NCI-H2029 treated with DMSO at 0.1 percent for 48 hours (cell line): ENCODE data around the gene ASB2.

Experiments used
- DNase-seq: peaks from one replicate; lab custom pipeline; 2025; lab: John Stamatoyannopoulos, UW

The ASB2 gene

GRCh38 chr14:93960774-93961438 is 15.5 kb downstream of the ASB2 start:
- DNase-seq, result no peak

DNA sequence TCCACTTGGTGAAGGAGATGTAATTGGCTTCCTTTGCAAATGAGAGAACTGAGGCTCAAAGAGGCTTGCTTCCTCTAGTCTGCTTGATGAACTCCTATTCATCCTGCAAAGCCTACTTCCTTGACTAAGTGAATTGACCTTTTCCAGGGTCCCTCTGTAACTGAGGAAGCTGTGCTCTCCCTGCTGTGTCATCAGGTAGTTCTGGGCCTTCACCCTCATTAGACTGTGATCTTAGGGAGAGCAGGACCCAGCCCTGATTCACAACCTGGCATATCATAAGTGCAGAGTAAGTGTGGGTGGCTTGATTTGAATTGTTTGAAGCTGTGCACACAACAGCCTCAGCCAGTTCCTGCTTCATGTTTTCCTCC is 16.3 kb downstream of the ASB2 start:
- DNase-seq, result no peak

DNA sequence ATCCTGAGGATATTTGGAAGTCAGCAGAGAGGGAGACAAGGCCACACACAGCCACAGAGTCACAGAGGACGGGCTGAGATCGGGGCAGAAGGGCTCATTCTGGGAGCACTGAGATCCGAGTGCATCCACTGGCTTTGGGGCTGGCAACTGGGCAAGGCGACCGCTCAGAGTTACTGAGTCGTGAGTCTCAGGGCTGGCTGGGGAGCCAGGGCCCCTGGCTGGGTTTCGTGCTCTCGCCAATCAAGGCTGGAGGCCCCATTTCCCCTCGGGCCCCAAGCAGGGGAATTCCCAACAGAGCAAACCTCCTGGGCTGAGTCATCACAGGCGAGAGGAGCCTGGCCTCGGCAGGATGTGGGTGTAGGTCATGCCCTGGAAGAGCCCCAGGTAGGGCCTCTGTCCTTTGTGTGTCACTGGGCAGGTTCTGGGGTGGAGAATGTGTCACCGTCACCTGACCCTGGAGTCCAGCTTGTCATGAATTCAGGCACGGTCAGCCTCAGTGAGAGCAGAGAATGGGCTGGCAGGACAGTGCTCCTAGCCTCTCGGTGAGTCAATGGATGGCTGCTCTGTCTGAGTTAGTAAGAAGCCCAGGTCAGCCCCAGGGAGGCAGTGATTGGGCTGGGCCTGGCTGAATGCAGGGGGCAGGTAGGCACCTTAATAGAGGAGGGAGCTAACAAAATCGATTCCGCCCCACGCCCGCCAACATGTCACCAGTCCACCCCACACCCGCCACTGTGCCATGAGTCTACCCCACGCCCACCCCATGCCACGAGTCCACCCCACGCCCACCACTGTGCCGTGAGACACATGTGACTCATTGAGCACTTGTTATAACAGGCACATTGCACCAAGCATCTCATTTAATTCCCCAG is 16.9 kb downstream of the ASB2 start:
- DNase-seq, result no peak

GRCh38 chr14:93958567-93959238 is 17.7 kb downstream of the ASB2 start:
- no peak for DNase-seq

DNA sequence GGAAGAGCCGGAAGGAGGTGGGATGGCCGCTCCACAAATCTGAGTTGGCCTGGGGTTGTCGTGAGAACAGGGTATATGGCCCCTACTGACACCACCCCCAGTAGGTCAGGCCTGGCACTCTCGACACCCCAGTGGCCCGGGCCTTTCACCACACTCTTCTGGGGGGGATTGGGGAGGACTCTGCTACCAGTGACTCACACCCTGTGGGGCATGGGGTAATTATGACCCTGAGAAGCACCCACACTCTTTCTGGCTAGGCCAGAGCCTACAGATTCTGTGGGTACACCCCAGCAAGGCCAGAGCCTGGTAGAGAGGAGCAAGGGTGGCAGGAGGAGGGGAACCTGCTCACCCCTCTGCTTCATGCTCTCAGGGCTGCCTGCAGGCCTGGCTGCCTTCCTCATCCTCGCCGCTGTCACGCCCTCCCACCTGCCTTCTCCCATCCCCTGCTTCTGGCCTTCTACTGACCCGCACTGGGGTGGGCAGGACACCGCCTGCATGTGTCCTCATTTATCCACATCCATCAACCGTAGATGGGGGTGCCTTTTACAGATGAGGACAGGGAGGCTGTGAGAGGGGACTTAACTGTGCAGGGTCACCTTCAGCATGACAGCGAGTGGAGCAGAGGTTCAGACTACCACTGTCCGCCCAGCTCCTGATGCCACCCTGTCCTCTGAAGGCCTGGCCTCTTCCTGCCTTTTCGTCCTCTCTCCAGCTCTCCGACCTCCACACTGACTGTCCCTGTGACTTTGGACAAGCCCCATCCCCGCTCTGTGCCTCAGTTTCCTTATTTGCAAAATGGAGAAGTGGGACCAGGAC is 18.4 kb downstream of the ASB2 start:
- no peak for DNase-seq

GRCh38 chr14:93957333-93957710 is 19.0 kb downstream of the ASB2 start:
- no peak for DNase-seq

- no peak for DNase-seq
Measured at GRCh38 chr14:93956514-93957332, 19.6 kb downstream of the ASB2 start.

- DNase-seq, result no peak
Measured at GRCh38 chr14:93955850-93956481, 20.4 kb downstream of the ASB2 start.

DNA sequence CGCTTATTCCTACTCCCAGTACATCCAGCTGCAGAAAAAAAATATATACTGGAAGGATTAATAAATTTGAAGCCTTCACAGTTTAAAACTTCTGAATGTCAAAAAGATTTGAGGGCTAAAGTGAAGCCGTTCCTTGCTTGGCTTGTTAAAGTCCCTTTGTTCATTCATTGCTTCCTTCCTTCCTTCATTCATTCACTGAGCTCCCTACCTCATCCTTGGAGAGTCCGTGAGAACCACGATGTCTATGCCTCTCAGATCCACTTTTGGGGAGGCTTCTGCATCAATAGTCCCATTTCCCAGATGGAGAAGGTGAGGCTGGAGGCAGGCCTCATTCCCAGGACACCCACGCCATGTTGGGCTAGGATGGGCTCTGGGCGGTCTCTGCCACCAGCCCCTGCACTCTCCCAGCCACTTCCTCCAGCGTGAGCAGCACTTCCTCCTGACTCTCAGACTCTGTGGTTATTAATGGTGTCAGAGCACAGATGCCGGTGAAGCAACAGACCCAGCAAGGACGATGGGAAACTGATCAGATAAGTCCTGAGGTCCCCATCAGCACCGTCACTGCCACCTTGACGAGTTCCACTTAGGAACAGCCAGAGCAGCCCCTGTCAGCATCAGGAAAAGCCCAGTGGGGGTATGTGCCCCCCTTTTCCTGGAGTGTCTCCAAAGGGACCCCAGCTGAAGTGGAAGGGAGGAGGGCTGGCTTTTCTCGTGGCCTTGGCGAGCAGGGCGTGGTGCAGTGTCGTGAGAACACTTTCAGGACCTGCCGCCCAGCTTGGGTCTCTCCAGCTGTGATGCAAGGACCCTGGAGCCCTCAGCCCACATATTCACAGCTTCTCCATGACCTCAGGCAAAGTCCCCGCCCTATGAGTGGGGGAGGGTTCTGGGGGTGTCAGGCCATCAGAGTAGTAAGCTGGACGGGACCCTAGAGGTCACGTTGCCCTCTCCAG is 21.2 kb downstream of the ASB2 start:
- no peak for DNase-seq

DNA sequence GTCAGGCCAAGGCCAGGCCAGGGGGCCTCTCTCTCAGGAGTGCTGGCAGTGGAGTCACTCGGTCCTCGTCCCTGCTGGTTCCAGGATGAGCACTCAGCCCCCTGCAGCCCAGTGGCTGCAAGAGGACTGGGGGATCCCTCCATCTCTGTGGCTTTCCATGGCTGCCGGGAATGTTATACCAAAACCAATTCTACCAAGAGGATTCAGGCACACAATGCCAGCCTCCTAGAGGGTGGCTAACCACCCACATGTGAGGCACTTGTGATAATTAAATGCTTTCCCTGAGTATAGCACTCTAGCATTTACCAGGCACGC is 21.9 kb downstream of the ASB2 start:
- no peak for DNase-seq

GRCh38 chr14:93953739-93954515 is 22.4 kb downstream of the ASB2 start:
- no peak for DNase-seq

DNA sequence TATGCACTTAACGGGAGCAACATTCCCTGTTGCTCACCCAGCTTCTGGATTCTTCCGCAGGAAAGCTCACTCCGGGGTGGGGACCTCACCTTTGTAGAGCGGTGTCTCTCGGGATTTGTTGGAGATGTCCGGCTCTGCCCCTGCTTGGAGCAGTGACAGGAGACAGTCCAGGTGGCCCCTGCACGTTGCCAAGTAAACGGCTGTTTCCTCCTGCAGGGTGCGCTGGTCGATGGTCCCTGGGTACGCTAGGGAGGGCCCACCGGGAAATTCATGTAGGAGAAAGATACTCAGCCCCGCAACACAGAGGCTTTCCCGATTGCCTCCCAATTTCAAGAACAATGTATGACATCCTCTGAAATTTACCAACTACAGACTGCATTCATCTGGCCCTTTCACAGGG is 23.1 kb downstream of the ASB2 start:
- DNase-seq, result no peak

GRCh38 chr14:93952829-93953228 is 23.5 kb downstream of the ASB2 start:
- no peak for DNase-seq

DNA sequence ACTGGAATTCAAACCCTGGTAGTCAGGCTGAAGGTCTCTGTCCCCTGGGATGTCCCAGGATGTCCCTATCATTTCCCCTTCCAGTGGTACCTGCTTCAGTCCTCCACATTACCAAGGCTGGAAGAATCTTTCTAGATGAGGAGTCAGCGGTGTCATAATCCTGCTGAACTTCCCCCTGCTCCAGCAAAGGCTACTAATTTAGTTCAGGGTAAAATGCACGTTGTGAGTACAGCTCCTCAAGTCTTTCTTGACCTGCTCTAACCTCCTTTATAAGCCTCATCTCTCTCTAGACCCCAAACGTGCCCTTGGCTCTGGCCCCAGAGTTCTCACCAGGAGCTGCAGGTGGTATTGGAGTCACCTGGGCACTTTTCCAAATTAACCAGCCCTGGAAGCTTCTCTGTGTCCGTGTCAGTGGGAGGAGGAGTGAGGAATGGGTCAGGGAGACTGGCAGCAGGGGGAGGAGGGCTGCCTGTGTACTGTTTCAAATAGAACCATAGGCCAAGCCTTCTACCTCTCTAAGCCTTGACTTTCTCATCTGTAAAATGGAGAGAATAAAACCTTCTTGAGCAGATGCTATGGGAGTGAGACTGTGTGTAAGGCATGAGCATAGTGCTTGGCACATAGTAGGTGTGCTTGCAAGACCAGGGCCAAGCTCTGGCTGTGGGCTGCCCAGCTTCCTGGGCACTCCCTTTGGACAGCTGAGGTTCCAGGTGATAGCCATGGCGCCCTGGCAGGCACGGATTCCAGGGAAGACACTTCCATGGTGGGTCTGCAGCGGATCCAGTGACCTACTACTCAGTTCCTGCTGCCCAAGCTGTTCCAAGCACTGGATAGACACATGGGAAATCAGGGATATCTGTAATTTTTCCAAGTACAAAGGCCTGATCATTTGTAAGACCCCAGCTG is 24.5 kb downstream of the ASB2 start:
- no peak for DNase-seq

DNA sequence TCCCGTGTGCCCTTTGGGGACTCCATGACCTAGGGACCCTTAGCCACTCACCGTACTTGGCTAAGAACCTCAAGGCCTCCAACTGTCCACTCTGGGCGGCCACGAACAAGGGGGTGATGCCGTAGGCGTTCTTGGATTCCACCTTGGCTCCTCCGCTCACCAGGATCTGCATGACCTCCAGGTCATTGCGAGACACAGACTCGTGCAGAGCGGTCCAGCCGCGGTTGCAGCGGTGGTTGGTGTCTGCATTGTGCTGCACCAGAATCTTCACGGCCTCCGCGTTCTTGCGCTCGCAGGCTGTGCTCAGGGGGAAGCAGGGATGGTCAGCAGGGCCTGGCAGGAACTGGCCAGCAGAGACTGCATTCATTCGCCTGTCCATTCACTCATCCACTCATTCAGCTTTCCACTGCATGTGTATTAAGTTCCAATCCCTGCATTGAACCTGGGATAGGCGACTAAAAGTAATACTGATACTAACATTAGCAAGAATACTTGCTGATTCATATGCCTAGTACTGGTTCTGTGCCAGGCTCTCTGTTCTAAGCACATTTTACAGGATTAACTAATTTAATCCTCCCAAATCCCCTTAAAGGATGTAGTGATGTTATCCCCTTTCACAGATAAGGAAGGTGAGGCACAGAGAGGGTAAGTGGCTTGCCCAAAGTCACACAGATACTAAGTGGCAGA is 25.3 kb downstream of the ASB2 start:
- DNase-seq, result no peak

DNA sequence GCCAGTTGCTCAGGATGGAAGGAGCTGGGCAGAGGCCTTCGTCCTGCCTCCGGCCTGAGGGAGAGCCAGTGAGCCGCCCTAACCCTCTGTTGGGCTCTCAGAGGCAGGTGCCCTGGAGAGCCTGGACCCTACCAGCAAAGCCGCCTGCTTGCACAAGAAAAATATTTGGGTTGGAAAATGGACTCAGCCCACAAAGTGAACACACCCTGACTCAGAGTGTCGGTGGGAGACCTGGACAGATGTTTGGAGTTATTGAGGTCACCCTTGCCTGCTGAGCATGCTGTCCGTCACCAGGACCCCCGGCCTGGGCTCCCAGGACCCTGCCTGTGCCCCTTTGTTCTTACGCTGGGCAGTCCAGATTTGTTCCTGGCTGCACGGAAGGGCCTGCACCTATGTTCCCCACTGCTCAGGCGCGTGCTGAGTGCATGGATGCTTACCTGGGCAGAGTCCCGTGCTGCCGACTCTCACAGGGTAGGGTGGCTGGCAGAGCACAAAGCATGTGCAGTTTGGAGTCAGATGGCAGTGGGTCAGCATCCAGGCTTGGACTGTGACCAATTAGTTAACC is 26.8 kb downstream of the ASB2 start:
- no peak for DNase-seq

DNA sequence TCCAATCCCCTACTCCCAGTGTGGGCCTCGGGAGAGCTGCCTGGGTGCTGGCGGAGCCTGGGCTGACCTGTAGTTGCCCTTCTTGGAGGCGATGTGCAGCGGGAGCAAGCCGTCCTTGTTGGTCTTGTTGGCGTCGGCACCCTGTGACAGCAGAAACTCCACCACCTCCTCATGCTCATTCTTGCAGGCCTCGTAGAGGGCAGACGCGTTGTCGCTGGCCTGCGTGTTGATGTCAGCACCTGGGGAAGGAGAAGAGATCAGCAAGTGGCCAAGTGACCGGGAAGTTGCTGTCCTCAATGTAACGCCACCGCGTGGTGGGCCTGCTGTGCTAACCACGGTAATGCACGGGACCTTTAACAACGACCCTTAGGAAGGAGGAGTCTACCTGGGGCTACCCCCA is 29.1 kb downstream of the ASB2 start:
- DNase-seq, result no peak
